Sigmoid colon (tissue), 4 donors: Measurements from ENCODE around the gene TNFRSF19.

Experiments
- EP300 ChIP-seq, 4 donors: sonication (generic); formaldehyde crosslinking; IDR thresholded peaks; one replicate each; pipeline ENCODE4 v1.6.1; 2017; ENCODE audit warnings: antibody characterized with exemption in 4 of 4
- POLR2A ChIP-seq, 2 donors: fragments of 450-650 bp; IDR thresholded peaks; one replicate each; pipeline ENCODE4 v1.6.1; 2016; ENCODE audit warnings: antibody characterized with exemption in 2 of 2, mild to moderate bottlenecking in 2 of 2, moderate library complexity in 2 of 2
- TF ChIP-seq, protein P1 (sequence below), 4 experiments: fragments of 450-650 bp in 3 of 4; fragments of 200-600 bp in 1 of 4; IDR thresholded peaks; one replicate each; pipeline ENCODE4 v1.5.1; 2016 to 2019; ENCODE audit warnings: antibody characterized with exemption in 4 of 4, mild to moderate bottlenecking in 3 of 4, moderate library complexity in 2 of 4

DNA sequence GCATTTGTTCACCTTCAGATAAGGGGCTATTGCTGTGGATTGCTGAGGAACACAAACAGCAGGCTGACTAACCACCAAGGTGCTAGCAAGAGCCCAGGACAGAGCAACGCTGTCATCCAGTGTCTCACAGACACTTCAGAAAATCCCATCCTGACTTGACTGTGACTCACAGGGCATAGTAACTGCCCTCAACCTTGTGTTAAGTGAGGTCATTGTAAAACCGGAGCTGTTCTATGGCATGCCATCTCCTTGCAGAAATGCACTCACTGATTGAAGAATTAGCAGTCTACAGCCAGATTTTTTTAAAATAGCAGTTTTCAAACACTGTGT, 51.1 kb downstream of the TNFRSF19 start:
- TF ChIP-seq, protein P1, sequence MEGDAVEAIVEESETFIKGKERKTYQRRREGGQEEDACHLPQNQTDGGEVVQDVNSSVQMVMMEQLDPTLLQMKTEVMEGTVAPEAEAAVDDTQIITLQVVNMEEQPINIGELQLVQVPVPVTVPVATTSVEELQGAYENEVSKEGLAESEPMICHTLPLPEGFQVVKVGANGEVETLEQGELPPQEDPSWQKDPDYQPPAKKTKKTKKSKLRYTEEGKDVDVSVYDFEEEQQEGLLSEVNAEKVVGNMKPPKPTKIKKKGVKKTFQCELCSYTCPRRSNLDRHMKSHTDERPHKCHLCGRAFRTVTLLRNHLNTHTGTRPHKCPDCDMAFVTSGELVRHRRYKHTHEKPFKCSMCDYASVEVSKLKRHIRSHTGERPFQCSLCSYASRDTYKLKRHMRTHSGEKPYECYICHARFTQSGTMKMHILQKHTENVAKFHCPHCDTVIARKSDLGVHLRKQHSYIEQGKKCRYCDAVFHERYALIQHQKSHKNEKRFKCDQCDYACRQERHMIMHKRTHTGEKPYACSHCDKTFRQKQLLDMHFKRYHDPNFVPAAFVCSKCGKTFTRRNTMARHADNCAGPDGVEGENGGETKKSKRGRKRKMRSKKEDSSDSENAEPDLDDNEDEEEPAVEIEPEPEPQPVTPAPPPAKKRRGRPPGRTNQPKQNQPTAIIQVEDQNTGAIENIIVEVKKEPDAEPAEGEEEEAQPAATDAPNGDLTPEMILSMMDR (IDR thresholded peaks at IDR 0.05), result no peak
- no peak for TF ChIP-seq POLR2A (IDR thresholded peaks at IDR 0.05)
- no peak for TF ChIP-seq EP300 (IDR thresholded peaks at IDR 0.05)
